ENCODE results near the gene C5orf24.

GRCh38 chr5:134887593-134888159, 41.9 kb downstream of the C5orf24 start:
- TF ChIP-seq CTCF (IDR thresholded peaks at IDR 0.05) (no peak), POLR2A (IDR thresholded peaks at IDR 0.05) (no peak), POLR2AphosphoS5 (IDR thresholded peaks at IDR 0.05; ENCODE audit: insufficient read depth in 1 of 2, low read depth in 1 of 2) (no peak)
